Upper lobe of right lung (tissue), 1 donor: Measurements from ENCODE around the gene TTC7B. TPM values are rescaled to one million over a fixed set of nuclear protein-coding genes. Genes with fewer than 3 reads are reported as not detected.
"Not testable (repeated sequence)": the region's sequence is repeated elsewhere in the genome, so short reads cannot be mapped to it uniquely, and the experiment has no call there.

Source experiments
- ATAC-seq: fragments of 200-7000 bp; cut with Tn5 transposase; one replicate; pipeline ENCODE4 v1.9.1; 2020; ENCODE audit warnings: mild to moderate bottlenecking, moderate library complexity
- DNase-seq: peaks from one replicate; pipeline ENCODE4 v3.0.0-alpha.2; 2020
- H3K27ac ChIP-seq: fragments of 200-600 bp; one replicate; pipeline ENCODE4 v1.8.0; 2022
- H3K27me3 ChIP-seq: fragments of 200-600 bp; one replicate; pipeline ENCODE4 v1.8.0; 2022; ENCODE audit warnings: mild to moderate bottlenecking
- H3K36me3 ChIP-seq: fragments of 200-600 bp; one replicate; pipeline ENCODE4 v1.8.0; 2022
- H3K4me1 ChIP-seq: fragments of 200-600 bp; one replicate; pipeline ENCODE4 v1.8.0; 2022
- H3K4me3 ChIP-seq: fragments of 200-600 bp; one replicate; pipeline ENCODE4 v1.8.0; 2022; ENCODE audit warnings: mild to moderate bottlenecking
- H3K9me3 ChIP-seq: fragments of 200-600 bp; one replicate; pipeline ENCODE4 v1.8.0; 2022
- CTCF ChIP-seq: fragments of 200-600 bp; IDR thresholded peaks from one replicate; pipeline ENCODE4 v1.8.0; 2022; ENCODE audit warnings: antibody characterized with exemption
- intact Hi-C: fragments of 100-400 bp; cut with DNase I; formaldehyde crosslinking; loops from one replicate; pipeline ENCODE4 v1.11.0; 2022
- total RNA-seq: library from RNA; stranded (reverse); fragmentation: NEBNext Ultra II Directional; extraction: Animal tissue kit (Norgen Biotek cat#: 25700); gene quantifications from one replicate; pipeline ENCODE4 v1.2.1, GENCODE V29; 2021
- donor health status: DM: no; HTN: yes; CAD: no; lungs with severe emphysema.

Gene TTC7B
- total RNA-seq, 1 donor from 2014 or later, result 41.5 TPM

- Histone ChIP-seq H3K4me3 (no peak overlapping the region), H3K36me3 (no peaks in the 10 kb centered on the region), H3K27ac (no peak overlapping the region), H3K4me1 (peaks cover under 1% of the 10 kb centered on the region), H3K27me3 (no peaks in the 10 kb centered on the region), H3K9me3 (no peaks in the 10 kb centered on the region)
- intact Hi-C loops, result no loop called here
- no peak for TF ChIP-seq CTCF
- ATAC-seq, result no peak
- DNase-seq, result peak; percentile 13
Observed at GRCh38 chr14:90844321-90844720, 28.1 kb upstream of the TTC7B start.

- peak; percentile 67 for DNase-seq
- H3K4me1 ChIP-seq, result peaks cover 6% of the 10 kb centered on the region
- intact Hi-C loops, result no loop called here
Observed at GRCh38 chr14:90842726-90843125, 26.5 kb upstream of the TTC7B start.

GRCh38 chr14:90840667-90841066, 24.4 kb upstream of the TTC7B start:
- H3K4me3 ChIP-seq, H3K27me3 ChIP-seq, ATAC-seq, intact Hi-C loops, H3K36me3 ChIP-seq, H3K27ac ChIP-seq, H3K9me3 ChIP-seq, DNase-seq, H3K4me1 ChIP-seq: not testable (repeated sequence)

More at GRCh38 chr14:90842726-90843125, 26.5 kb upstream of the TTC7B start:
- ATAC-seq, result peak; percentile 76
- no peak overlapping the region for H3K4me3 ChIP-seq
- H3K36me3 ChIP-seq, result no peaks in the 10 kb centered on the region
- no peaks in the 10 kb centered on the region for H3K27me3 ChIP-seq
- no peak overlapping the region for H3K27ac ChIP-seq
- TF ChIP-seq CTCF, result no peak
- no peaks in the 10 kb centered on the region for H3K9me3 ChIP-seq

- no peaks in the 10 kb centered on the region for H3K36me3 ChIP-seq
- H3K4me1 ChIP-seq, result peaks cover 6% of the 10 kb centered on the region
- no peak for ATAC-seq
- no peaks in the 10 kb centered on the region for H3K27me3 ChIP-seq
- peak overlapping the region; percentile 69 for H3K27ac ChIP-seq
- TF ChIP-seq CTCF, result no peak
- no peaks in the 10 kb centered on the region for H3K9me3 ChIP-seq
- H3K4me3 ChIP-seq, result no peak overlapping the region
- intact Hi-C loops, result no loop called here
- DNase-seq, result no peak
Observed at GRCh38 chr14:90839889-90840266, 23.6 kb upstream of the TTC7B start.

- no peak for TF ChIP-seq CTCF
- Histone ChIP-seq H3K4me3 (peak overlapping the region; percentile 13), H3K4me1 (peaks cover 6% of the 10 kb centered on the region), H3K9me3 (no peaks in the 10 kb centered on the region), H3K27ac (peak overlapping the region; percentile 69), H3K27me3 (no peaks in the 10 kb centered on the region), H3K36me3 (no peaks in the 10 kb centered on the region)
- ATAC-seq (peak; percentile 70), DNase-seq (peak; percentile 60)
- intact Hi-C loops, result no loop called here
Observed at GRCh38 chr14:90839024-90839888, 23.0 kb upstream of the TTC7B start.

- H3K27me3 ChIP-seq, intact Hi-C loops, H3K36me3 ChIP-seq, H3K4me3 ChIP-seq, ATAC-seq, H3K9me3 ChIP-seq, H3K4me1 ChIP-seq: not testable (repeated sequence)
- H3K27ac ChIP-seq, result peak overlapping the region; percentile 69
- peak; percentile 17 for DNase-seq
Observed at GRCh38 chr14:90838531-90838930, 22.3 kb upstream of the TTC7B start.
